Osteocyte (in vitro differentiated cells): ENCODE data around the gene CHCHD3. TPM values are rescaled to one million over a fixed set of nuclear protein-coding genes. Genes with fewer than 3 reads are reported as not detected.
"Not testable (repeated sequence)": the region's sequence is repeated elsewhere in the genome, so short reads cannot be mapped to it uniquely, and the experiment has no call there.

Experiments
- DNase-seq: peaks from one replicate; pipeline ENCODE4 v3.0.0; 2021; ENCODE audit warnings: mixed read lengths; ENCODE audit not compliant: unreplicated experiment; ENCODE audit errors: extremely low spot score
- H3K27ac Mint-ChIP-seq: one replicate; pipeline ENCODE4 v1.8.0; 2021; ENCODE audit warnings: mild to moderate bottlenecking, mixed read lengths; ENCODE audit not compliant: unreplicated experiment
- H3K27me3 Mint-ChIP-seq: one replicate; pipeline ENCODE4 v1.8.0; 2021; ENCODE audit warnings: mixed read lengths; ENCODE audit not compliant: unreplicated experiment
- H3K36me3 Mint-ChIP-seq: one replicate; pipeline ENCODE4 v1.8.0; 2021; ENCODE audit warnings: mixed read lengths; ENCODE audit not compliant: unreplicated experiment
- H3K4me1 Mint-ChIP-seq: one replicate; pipeline ENCODE4 v1.8.0; 2021; ENCODE audit warnings: mixed read lengths; ENCODE audit not compliant: unreplicated experiment
- H3K4me3 Mint-ChIP-seq: one replicate; pipeline ENCODE4 v1.8.0; 2021; ENCODE audit warnings: mild to moderate bottlenecking, moderate library complexity, mixed read lengths; ENCODE audit not compliant: unreplicated experiment
- H3K9me3 Mint-ChIP-seq: one replicate; pipeline ENCODE4 v1.8.0; 2021; ENCODE audit warnings: mixed read lengths; ENCODE audit not compliant: unreplicated experiment
- total RNA-seq: library from RNA; stranded (reverse); gene quantifications from 2 replicates; pipeline ENCODE4 v1.2.1, GENCODE V29; 2021
- TF ChIP-seq, protein P1 (sequence below): fragments of 200-600 bp; sonication (generic); IDR thresholded peaks from 2 replicates; pipeline ENCODE4 v1.5.0; 2021; ENCODE audit warnings: antibody characterized with exemption, mild to moderate bottlenecking, moderate library complexity

Gene CHCHD3
- total RNA-seq, 1 donor from 2014 or later: 47.4 TPM

DNA sequence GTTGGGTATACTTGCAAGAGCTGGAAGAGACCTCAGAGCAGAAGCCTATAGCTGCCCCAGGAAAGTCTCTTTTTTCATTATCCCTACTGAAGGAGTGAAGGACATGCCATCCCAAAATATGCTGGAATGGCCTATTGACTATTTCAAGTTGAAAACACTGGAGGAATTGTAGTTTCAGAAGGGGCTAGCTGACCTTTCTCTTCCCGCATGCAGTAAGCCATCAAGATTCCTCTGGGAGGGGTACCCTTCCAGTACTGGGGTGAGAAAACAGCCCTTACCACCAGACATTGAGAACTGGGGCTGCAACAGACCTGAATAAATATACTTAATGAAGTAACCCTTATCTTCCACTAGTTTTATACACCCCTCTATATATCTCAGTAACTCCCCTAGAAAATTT lies 41.7 kb downstream of the CHCHD3 start:
- TF ChIP-seq, protein P1, sequence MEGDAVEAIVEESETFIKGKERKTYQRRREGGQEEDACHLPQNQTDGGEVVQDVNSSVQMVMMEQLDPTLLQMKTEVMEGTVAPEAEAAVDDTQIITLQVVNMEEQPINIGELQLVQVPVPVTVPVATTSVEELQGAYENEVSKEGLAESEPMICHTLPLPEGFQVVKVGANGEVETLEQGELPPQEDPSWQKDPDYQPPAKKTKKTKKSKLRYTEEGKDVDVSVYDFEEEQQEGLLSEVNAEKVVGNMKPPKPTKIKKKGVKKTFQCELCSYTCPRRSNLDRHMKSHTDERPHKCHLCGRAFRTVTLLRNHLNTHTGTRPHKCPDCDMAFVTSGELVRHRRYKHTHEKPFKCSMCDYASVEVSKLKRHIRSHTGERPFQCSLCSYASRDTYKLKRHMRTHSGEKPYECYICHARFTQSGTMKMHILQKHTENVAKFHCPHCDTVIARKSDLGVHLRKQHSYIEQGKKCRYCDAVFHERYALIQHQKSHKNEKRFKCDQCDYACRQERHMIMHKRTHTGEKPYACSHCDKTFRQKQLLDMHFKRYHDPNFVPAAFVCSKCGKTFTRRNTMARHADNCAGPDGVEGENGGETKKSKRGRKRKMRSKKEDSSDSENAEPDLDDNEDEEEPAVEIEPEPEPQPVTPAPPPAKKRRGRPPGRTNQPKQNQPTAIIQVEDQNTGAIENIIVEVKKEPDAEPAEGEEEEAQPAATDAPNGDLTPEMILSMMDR: no peak
- no peaks in the 10 kb centered on the region for H3K36me3 Mint-ChIP-seq
- H3K4me3 Mint-ChIP-seq: no peak overlapping the region
- no peak for DNase-seq
- no peak overlapping the region for H3K27ac Mint-ChIP-seq
- no peaks in the 10 kb centered on the region for H3K27me3 Mint-ChIP-seq
- H3K4me1 Mint-ChIP-seq: no peaks in the 10 kb centered on the region
- no peaks in the 10 kb centered on the region for H3K9me3 Mint-ChIP-seq

DNA sequence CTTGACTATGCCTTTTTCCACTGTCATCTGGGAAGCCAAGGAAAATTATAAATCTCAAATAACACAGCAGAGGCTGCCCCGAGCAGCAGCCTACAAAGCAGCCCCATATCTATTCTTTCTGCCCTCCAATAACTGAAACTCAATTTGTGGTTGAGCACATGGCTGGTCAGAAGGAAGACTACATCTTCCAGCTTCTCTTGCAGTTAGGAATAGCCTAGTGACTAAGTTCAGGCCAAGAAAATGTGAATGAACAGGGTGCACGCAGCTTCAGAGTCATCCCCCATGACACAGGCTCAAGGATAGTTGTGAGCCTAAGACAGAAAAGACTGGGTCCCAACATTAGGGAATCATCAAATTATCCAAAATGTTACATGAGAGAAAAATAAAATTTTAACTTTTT lies 42.3 kb downstream of the CHCHD3 start:
- H3K27me3 Mint-ChIP-seq: no peaks in the 10 kb centered on the region
- no peaks in the 10 kb centered on the region for H3K9me3 Mint-ChIP-seq
- TF ChIP-seq, protein P1: no peak
- no peak overlapping the region for H3K4me3 Mint-ChIP-seq
- H3K27ac Mint-ChIP-seq: no peak overlapping the region
- no peaks in the 10 kb centered on the region for H3K4me1 Mint-ChIP-seq
- H3K36me3 Mint-ChIP-seq: no peaks in the 10 kb centered on the region
- DNase-seq: no peak

DNA sequence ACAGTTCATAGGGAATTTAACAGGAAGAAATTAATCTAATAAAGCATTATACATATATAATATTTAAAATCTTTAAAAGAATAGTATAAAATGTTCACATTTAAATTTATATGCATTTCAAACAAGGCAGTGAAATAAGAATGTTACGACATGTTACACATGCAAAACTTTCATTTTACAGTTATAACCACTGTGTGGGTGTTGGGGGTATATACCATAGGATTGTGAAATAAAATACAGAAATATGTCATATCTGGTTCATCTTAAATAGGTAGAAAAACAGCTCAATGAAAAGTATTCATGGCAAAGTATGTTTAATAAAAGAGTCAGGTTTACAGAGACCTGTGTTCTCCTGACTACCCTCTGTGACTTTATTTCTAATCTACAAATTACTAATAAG lies 45.6 kb downstream of the CHCHD3 start:
- Mint-ChIP-seq H3K36me3 (no peaks in the 10 kb centered on the region), H3K27ac (no peak overlapping the region), H3K4me3 (no peak overlapping the region), H3K27me3 (no peaks in the 10 kb centered on the region), H3K4me1 (no peaks in the 10 kb centered on the region), H3K9me3 (no peaks in the 10 kb centered on the region)
- TF ChIP-seq, protein P1: no peak
- no peak for DNase-seq

DNA sequence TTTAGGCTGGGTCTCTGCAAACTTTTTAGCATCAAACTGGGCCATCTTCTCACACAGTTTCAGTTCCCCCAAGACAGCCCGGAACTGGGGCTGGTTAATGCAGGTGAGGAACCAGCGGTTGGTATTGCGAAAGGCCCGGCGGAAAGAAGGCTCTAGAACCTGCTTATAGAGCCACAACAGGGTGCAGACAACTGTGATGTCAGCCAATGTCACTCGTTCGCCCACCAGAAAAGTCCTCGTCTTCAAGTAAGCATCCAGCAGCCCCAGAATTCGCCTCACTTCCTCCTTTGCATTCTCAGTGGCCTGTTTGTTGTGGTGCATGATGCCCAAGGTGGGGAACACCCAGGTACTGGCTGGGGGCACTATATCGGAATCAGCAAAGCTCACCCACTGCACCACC lies 46.6 kb downstream of the CHCHD3 start:
- H3K27me3 Mint-ChIP-seq, H3K4me3 Mint-ChIP-seq, DNase-seq, H3K36me3 Mint-ChIP-seq, H3K27ac Mint-ChIP-seq, H3K4me1 Mint-ChIP-seq, H3K9me3 Mint-ChIP-seq: not testable (repeated sequence)

DNA sequence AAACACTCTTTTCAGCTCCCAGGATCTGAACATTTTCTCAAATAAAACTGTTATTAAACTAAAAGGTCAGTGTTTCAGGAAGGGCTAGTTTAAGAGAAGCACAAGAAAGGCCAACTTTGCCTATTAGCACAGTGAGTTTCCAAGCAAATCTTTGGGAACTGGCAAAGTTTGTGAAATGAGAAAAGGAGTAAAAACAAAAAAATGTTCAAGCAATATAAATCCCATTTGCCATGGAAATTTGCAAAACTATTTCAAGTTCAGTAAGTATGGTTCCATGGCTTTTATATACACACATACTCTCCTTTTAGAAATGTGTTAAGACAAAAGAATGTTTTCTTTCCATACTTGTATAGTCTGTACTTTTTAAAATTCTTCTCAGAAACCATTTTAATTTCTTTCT lies 51.5 kb downstream of the CHCHD3 start:
- H3K27ac Mint-ChIP-seq: peak overlapping the region; percentile 23
- DNase-seq: no peak
- TF ChIP-seq, protein P1: no peak
- no peaks in the 10 kb centered on the region for H3K36me3 Mint-ChIP-seq
- no peaks in the 10 kb centered on the region for H3K27me3 Mint-ChIP-seq
- peaks cover 10% of the 10 kb centered on the region for H3K4me1 Mint-ChIP-seq
- H3K9me3 Mint-ChIP-seq: no peaks in the 10 kb centered on the region
- H3K4me3 Mint-ChIP-seq: no peak overlapping the region

DNA sequence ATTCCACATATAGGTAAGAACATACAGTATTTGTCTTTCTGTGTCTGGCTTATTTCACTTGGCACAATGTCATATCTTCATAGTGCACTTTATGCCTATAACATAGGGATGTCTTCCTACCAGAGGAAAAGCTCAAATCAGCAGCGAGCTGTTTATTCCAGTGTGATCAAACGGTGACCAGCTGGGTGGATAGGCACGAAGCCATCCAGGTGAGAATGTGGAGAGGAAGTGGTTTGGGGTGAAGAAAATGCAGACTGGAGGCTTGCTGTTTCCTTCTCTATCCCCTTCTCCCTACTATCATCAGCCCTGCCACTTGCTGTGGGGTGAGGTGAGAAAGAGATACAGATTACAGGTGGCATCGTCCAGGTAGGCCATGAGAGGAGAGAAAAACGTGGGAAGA lies 52.4 kb downstream of the CHCHD3 start:
- Mint-ChIP-seq H3K27ac (no peak overlapping the region), H3K27me3 (no peaks in the 10 kb centered on the region), H3K4me1 (peaks cover 13% of the 10 kb centered on the region), H3K9me3 (no peaks in the 10 kb centered on the region), H3K4me3 (no peak overlapping the region), H3K36me3 (no peaks in the 10 kb centered on the region)
- TF ChIP-seq, protein P1: no peak
- DNase-seq: no peak
